ENCODE measurements around the gene PHB1. TPM values are rescaled to one million over a fixed set of nuclear protein-coding genes. Genes with fewer than 3 reads are reported as not detected.
"Not testable (repeated sequence)": the region's sequence is repeated elsewhere in the genome, so short reads cannot be mapped to it uniquely, and the experiment has no call there.

PHB1 gene
- total RNA-seq, 1 donor from 2014 or later = 166 TPM

DNA sequence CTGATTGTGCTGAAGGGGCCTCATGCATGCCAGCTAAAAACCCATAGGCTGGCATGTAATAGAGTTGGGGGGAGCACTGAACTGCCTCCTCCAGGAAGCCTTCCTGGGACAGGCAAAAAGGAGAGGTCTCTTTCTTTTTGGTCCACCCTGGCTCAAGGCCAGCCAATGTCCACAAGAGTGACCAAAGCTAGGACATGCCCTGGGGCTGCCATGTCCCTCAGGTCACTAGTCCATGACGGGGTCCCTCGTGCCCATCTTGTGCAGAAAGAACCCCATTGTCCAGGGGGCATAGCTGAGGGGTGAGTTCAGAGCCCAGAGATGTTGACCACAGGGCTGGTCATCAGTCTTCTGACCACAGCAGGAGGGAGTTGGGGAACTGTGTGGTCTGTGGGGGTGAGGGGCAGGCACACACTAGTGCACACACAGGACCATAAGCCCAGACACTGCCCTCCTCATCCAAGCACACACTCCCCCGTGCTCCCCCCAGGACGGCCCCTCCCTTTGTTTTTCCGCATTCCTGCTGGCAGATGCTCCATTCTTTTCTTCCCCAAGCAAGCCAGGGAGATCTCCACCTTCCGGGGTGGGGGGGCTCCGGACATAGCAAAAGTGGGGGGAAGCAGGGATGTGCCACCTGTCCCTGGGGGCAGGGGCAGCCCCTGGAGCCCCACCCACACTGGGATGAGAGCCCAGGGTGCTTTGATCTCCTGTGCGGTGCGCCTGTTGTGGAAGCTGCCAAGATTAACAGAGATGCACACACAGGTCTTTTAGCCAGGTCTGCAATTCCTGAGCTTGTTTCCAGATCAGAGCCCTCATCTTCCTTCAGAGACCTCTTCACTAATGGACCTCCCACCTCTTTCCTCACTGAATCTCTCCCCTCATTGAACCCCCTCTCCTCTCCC, 25.2 kb upstream of the PHB1 start:
- DNase-seq (ENCODE audit: low read depth) = peak; percentile 63

DNA sequence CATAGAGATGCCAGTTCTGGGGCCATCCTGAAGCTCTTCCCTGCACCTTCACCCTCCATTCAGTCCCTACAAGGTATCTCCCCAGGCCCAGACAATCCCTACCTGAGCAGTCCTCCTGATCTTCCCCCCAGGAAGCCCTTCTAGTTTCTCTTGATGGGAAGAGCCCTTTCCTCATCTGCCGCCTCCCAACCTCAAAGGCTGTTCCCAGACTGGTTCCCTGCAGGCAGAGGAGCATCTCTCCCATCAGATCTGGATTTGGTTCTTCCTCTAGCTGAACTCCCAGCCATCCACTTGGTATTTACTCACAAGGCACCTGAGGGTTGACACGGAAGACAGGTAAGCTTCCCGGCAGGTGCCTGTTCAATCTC, 24.6 kb upstream of the PHB1 start:
- DNase-seq (ENCODE audit: low read depth) = no peak

DNA sequence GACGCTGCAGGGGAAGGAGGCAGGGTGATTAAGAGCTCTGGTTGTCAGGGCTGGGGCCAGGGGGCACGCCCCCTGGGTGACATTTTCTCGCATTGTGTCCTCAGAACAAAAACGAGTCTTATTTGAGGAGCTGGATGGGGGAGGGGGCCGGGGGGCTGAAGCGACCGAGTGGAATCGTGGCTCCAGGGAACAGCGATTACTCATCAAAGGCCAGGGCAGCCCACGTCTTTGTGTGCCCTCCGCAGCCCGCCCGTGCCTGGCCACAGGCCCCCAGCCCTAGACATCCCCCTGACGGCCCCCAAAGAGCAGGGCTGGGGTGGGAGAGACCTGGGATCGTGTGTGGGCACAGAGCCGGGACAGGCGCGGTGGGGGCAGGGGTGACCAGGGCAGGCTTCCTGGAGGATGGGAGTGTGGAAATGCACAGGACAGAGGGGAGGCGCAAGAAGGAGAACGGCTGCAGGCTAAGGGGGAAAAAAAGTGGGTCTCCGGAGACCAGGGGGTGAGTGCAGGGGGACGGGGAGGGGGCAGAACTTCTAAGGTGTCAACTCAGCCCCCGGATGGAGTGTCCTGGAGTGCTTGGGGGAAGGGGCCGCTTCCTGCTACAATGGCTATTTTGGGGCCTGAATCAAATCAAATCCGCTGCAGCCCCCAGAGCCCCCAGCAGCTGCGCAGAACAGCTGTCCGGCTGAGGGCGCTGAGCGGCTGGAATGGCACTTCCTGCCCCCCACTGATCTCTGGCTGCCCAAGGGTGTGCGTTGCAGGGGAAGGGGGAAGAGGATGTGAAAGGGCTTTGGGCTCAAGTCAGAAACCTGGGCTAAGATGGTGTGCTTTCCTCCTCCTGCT, 24.0 kb upstream of the PHB1 start:
- no peak for DNase-seq (ENCODE audit: low read depth)

DNA sequence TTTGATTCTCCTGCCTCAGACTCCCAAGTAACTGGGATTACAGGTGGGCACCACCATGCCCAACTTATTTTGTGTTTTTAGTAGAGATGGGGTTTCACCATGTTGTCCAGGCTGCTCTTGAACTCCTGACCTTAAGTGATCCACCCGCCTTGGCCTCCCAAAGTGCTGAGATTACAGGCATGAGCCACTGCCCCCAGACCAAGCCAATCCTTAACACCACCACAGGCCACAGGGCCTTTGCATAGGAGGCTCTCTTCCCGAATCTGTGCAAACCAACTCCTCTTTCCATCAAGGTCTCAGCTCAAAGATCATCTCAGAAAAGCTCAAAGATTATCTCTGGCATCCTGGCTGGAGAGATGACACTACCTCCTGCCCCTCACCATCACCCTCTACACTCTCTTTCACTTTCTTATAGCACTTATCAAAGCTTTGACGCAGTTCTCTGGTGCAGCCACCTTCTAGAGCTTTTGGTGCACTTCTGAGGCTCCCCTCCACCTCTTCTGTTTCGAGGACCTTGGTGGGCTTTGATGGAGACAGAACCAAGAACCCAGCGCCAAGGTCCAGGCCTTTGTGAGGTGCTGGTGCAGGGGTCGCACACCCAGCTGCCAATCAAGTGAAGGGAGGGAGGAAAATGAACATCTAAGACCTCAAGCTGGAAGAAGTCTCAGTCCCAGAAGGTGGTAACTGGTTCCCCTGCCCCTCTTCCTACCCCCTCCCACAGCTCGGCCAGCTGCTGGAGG, 23.2 kb upstream of the PHB1 start:
- no peak for DNase-seq (ENCODE audit: low read depth)

DNA sequence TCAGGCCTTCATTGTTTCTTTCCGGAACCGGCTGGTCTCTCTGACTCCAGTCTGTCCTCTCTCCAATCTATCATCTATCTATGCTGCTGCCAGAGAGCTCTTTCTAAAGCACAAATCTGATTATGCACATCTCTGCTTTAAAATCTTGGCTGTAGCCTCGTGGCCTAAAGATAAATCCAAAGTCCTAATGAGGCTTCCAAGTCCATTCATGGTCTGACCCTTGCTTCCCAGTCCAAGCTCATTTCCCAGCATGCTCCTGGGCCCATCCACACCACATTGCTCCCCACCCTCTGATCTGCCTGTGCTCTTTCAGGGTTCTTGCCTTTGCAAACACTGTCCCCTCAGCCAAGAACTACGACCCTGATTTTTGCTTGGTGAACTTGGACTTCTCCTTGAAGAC, 21.5 kb upstream of the PHB1 start:
- DNase-seq (ENCODE audit: low read depth) = no peak

DNA sequence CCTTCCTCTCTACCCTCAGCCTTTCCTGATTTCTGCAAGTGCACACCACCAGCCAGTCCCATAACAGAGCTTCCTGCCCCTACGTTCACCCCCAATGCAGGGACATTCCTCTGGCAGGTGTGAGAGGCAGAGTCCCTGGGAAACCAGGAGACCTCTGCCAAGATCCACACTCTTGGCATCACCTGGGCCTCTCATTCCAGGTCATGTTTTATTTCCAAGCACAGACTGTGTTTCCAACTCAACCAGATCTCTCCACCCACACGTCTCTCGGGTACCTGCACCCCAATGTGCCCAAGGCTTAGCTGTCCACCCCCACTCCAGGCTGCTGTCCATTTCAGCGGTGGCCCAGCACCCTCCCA, 21.0 kb upstream of the PHB1 start:
- DNase-seq (ENCODE audit: low read depth) = no peak

DNA sequence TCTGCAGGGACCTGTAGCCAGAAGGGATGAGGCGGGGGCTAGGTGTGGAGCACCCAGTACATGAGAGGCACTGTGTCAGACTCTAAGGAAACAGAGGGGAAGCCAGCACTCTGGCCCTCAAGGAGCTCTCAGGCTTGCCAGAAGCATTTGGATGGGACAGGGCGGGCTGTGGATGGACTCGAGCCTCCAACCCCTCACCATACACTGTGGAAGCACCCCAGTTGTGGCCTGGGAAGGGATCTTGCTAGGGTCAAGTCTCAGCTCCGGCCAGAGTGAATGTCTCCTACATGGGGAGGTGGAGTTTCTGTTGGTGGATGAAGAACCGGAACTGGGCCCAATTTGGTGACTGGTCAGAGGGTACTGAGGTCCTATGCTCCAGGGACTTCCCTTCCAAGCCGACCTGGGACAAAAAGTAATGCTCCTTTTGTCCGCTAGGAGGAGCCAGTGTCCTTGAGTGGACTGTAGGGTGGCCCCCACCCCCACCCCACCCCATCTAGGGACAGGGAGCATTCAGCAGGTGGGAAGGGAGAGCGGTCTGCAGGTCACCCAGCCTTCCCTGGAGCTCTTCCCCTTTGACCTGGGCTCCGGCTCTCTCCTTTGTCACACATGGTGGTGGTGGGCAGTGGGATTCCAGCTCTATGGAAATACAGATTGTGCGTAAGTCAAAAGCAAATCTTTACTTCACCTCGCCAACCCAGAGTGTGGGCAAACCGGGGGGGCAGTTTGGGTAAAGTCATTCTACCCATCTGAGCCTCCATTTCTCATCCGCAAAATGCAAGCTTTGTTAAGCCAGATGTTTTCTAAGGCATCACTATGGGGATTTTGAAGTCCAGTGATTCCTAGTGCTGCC, 20.4 kb upstream of the PHB1 start:
- peak; percentile 44 for DNase-seq (ENCODE audit: low read depth)

DNA sequence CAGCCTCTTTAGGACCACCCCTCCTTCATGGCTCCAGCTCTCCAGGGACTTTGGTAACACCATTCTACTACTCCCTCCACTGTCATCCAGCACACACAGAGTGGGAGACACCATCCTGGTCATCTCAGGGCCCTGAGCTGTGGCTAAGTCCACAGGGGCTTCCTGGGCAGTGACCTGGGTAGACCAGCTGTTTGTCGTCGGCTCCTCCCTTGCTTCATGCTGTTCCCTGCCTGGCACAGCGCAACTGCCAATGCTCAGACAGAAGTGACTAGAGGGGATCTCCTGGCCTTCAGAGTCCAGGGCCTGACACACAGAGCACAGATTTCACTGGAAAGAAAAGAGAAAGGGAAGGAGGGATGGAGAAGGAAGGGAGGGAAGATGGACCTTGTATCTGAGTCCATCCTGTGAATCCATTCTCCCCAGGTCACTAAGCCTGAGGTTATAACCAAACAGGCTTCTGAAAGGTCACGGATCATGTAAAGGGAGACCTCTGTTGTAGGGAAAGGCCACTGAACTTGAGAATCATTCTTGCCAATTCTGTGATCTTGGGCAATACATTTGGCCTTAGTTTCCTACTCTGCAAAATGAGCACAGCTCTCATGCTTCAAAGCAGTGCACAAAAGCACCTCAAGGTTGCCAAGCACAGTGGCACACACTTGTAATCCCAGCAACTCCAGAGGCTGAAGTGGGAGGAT, 18.5 kb upstream of the PHB1 start:
- DNase-seq (ENCODE audit: low read depth) = no peak

DNA sequence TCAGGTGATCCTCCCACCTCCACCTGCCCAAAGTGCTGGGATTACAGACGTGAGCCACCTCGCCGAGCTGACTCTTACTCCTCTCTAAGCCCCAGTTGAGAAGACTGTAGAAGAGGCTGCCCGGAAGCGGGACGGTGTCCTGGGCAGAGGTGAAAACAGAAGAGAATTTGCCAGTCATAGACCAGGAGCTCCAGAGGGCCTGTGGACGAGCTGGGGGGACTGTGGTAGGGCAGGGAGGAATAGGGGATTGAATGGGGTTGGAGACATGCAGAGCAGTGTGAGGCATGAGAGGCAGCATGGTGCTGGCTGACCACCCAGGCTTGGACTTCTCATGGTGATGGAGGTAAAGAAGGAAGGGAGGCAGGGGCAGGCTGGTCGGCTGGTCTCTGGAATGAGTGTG, 17.1 kb upstream of the PHB1 start:
- no peak for DNase-seq (ENCODE audit: low read depth)

DNA sequence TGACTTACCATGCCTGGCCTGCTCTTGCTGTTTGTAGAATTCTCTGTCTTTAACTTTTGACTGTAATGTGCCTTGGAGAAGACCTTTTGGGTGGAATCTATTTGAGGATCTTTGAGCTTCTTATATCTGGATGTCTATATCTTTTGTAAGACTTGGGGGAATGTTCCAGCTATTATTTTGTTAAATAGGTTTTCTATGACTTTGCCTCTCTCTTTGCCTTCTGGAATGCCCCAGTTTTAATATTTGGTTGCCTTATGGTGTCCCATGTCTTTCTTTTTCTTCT, 10.3 kb upstream of the PHB1 start:
- no peak for DNase-seq (ENCODE audit: low read depth)

DNA sequence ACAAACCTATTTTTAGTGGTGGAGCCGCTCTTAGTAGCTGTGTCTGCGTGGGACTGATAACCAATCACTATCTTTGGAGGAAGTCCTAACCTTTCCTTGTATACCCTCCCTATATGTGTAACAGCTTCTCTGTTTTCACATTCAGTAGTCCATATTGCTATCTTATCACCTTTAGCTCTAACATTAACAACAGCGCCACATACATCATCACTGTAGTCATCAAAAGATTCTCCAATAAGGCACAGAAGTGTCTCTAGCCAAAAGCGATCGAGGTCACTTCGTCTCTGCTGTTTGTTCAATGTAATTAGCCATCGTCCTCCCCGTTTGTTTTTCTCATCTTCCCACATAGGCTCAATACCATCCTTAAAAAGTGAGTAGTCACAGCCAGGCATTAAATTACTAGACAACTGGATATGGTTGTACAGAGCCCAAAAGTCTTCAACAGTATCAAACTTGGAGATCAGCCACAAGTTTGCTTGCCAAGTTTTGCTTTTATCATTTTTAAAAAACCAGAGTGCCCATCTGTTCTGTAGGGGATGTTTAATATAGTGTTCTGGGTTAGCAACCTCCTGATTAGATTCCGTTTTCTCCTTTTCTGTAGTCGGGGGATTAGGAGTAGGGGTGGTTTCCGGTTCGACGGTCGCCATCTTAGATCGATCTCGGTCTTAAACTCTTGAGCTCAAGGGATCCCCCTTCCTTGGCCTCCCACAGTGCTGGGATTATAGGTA, 9.8 kb upstream of the PHB1 start:
- not testable (repeated sequence) for DNase-seq (ENCODE audit: low read depth)

DNA sequence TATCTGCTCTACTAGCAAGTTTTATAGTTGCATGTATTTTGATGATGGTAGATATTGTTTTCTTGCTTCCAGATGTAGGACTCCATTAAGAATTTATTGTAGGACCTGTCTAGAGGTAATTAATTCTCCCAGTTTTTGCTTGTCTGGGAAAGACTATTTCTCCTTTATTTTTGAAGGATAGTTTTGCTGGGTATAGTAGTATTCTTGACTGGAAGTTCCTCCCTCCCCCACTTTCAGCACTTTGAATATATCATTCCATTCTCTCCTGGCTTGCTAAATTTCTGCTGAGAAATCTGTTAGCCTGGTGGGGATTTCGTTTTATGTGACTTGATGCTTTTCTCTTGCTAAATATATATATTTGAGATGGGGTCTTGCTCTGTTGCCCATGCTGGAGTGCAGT, 8.0 kb upstream of the PHB1 start:
- DNase-seq (ENCODE audit: low read depth) = no peak

DNA sequence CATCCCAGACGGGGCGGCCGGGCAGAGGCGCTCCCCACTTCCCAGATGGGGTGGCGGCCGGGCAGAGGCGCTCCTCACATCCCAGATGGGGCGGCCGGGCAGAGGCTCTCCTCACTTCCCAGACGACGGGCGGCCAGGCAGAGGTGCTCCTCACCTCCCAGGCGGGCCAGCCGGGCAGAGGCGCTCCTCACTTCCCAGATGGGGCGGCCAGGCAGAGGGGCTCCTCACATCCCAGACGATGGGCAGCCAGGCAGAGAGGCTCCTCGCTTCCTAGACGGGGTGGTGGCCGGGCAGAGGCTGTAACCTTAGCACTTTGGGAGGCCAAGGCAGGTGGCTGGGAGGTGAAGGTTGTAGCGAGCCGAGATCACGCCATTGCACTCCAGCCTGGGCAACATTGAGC, 5.1 kb upstream of the PHB1 start:
- not testable (repeated sequence) for DNase-seq (ENCODE audit: low read depth)

DNA sequence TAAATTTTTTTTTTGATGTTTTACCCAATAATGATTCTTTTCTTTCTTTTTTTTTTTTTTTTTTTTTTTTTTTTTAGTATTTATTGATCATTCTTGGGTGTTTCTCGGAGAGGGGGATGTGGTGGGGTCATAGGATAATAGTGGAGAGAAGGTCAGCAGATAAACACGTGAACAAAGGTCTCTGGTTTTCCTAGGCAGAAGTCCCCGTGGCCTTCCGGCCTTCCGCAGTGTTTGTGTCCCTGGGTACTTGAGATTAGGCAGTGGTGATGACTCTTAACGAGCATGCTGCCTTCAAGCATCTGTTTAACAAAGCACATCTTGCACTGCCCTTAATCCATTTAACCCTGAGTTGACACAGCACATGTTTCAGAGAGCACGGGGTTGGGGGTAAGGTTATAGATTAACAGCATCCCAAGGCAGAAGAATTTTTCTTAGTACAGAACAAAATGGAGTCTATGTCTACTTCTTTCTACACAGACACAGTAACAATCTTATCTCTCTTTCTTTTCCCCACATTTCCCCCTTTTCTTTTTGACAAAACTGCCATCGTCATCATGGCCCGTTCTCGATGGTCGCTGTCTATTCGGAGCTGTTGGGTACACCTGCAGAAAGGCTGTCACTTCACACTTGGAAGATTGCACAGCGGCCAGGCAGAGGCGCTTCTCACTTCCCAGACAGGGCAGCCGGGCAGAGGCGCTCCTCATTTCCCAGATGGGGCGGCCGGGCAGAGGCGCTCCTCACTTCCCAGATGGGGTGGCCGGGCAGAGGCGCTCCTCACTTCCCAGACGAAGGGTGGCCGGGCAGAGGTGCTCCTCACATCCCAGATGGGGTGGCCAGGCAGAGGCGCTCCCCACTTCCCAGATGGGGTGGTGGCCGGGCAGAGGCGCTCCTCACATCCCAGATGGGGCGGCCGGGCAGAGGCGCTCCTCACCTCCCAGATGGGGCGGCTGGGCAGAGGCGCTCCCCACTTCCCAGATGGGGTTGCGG, 4.4 kb upstream of the PHB1 start:
- DNase-seq (ENCODE audit: low read depth) = not testable (repeated sequence)

DNA sequence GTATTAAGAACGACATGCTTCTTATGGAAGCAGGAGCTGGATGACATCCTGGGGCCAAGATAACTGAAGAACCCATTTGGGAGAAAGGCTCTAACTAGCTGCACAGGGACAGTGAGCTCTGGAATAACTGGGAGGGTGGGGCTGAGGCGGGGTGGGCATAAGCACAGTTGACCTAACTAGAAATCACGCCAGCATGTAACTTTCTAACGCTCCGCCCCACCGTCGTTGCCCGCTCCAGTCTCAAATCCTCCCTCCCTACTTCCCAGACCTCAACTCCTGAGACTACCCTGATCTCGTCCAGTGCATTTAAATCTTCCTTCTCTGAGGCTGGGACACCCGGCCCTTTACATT, 436 bp downstream of the PHB1 start:
- no peak for DNase-seq (ENCODE audit: low read depth)

DNA sequence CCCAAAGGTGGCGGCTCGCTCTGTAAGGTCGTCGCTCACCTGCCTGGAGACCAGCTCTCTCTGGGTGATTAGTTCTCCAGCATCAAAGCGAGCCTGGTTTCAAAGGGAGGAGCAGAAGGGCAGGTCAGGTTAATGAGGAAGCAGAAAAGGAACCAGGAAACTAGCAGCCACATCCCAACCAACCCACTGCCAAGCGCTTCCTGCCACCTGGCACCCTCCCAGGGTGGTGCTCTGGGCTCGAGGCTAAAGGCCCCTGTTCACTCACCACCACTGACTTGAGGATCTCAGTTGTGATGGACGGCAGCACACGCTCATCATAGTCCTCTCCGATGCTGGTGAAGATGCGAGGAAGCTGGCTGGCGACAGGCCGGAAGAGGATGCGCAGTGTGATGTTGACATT, 5.6 kb downstream of the PHB1 start:
- DNase-seq (ENCODE audit: low read depth) = no peak

DNA sequence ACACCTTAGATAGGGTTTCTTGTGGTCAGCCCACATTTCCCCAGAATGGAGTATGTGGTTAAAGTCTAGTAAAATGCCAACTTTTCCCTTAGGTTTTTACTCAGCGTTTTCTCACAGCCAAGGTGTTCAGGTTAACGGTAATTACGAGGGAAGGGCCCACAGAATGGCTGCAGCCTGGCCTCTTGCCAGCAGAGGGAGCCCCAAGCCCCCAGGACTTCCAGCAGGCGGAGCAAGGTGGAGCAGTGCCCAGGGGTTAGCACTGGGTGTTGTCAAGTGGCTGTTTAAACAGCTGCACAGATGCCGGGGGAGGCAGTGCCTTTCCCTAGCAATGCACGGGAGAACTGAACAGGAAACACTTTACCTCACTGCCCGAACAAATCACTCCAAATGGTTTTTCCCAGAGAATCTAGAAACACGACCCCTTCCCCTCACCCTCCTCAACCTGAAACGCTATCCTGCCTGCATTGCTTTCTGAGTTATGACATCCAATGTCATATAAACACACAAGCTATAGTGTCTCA, 6.6 kb downstream of the PHB1 start:
- peak; percentile 54 for DNase-seq (ENCODE audit: low read depth)

DNA sequence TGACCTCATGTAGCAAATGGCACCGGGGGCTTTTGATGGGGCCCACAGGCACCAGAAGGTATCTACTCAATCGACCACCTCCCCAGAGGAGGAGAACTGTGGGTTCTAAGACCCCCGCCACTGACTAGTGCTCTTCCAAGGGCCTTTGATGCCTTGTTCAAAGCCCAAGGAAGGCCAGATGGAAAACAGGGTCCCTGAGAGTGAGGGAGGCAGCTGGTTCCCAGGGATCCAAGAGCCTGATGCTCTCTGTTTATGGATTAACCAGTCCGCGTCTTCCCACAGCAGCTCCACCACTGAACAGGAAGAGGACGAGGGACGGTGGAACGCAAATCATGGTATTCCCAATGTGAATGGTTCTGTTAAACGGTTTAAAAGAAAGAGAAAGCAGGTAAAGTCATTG, 7.6 kb downstream of the PHB1 start:
- DNase-seq (ENCODE audit: low read depth) = no peak

DNA sequence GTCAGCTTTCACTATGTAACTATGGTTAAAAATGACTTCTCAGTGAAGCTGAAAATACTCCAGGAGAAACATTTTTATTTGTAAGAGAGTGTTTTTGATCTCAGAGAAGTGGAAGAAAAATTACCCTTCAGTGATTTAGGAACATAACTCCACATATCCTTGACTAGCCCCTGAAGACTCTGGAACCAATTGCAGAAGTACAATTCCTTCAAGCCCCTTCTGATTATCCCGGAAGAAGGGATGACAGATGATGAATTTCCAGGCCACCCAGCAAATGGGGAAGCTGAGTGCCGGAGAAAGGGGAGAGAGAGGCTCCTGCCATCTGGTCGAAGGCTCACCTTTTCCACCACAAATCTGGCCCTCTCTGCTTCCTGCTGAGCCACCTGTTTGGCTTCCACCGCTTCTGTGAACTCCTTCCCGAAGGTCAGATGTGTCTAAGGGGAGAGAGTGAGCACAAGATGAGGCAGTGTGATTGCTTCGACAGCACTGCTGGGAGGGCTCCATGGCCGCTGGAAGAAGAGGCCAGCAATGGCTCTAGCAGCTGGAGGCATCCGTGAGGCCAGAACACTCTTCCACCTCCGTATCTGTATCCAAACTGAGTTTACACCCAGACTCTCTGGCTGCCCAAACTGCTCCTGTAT, 8.1 kb downstream of the PHB1 start:
- DNase-seq (ENCODE audit: low read depth) = no peak

Measured in renal cortical epithelial cell (primary cell).